ENCODE data around the gene AKAP11. TPM values are rescaled to one million over a fixed set of nuclear protein-coding genes. Genes with fewer than 3 reads are reported as not detected.

AKAP11 gene
- total RNA-seq, 2 experiments from 2014 or later = 18.0 to 18.4 TPM

GRCh38 chr13:42270857-42271215 lies 1.1 kb upstream of the AKAP11 start:
- peak overlapping the region; percentile 87 for H3K4me3 ChIP-seq (ENCODE audit: low read length)
- CTCF ChIA-PET = no interaction called here
- H3K4me3 Mint-ChIP-seq = peak overlapping the region; percentile 99

DNA sequence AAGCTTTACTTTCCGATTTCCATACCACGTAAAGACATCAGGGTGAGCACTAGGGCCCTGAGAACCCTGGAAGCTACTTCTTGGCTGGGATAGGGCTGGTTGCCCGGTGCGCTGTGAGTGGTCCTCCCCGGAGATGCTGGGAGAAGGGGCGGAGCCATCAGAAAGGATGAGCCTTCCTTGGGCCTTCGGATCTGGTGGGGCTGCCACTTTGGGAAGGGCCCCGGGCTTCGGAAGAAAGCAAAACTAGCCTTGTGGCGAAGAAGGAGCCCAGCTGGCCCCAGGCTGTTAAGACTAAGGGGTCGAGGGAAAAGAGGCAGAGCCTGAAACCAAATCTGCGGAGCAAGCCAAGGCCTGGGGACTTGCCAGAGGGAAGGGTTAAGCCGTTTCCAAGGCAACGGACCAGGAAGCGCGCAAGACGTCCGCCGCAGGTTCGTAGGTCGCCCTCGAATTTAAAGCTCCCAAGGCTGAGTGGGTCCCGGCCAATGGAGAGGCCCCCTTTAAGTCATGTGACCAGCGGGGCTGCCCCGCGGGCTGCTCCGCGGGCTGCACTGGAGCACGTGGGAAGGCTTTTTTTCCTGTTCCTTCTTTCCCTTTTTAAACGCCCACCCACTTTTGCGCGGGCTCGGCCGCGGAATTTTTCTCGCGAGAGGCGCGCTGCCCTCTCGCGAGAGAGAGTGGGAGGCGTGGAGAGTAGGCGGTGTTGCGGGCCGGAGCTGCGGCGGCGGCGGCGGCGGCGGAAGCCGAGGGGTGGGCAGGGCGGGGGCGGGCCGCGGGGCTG lies 426 bp upstream of the AKAP11 start:
- H3K27me3 ChIP-seq (ENCODE audit: control insufficient read depth in 1 of 2, insufficient read depth in 2 of 2, low read length in 2 of 2) = no peaks in the 10 kb centered on the region
- no peaks in the 10 kb centered on the region for H3K9me3 ChIP-seq (ENCODE audit: control insufficient read depth in 1 of 2, insufficient read depth in 1 of 2, low read length in 2 of 2)
- intact Hi-C loops (cut with DNase I, micrococcal nuclease) = loop anchor here (5.0 to 10.0 kb wide), 7 partner anchors 123 to 1257 kb away; partner anchors contain the start of genes ELF1 (in 1 of the 2), MTRF1 (in 1 of the 2), VWA8 (in 1 of the 2) and WBP4 (in 1 of the 2)
- TF ChIP-seq, protein P1, sequence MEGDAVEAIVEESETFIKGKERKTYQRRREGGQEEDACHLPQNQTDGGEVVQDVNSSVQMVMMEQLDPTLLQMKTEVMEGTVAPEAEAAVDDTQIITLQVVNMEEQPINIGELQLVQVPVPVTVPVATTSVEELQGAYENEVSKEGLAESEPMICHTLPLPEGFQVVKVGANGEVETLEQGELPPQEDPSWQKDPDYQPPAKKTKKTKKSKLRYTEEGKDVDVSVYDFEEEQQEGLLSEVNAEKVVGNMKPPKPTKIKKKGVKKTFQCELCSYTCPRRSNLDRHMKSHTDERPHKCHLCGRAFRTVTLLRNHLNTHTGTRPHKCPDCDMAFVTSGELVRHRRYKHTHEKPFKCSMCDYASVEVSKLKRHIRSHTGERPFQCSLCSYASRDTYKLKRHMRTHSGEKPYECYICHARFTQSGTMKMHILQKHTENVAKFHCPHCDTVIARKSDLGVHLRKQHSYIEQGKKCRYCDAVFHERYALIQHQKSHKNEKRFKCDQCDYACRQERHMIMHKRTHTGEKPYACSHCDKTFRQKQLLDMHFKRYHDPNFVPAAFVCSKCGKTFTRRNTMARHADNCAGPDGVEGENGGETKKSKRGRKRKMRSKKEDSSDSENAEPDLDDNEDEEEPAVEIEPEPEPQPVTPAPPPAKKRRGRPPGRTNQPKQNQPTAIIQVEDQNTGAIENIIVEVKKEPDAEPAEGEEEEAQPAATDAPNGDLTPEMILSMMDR (IDR thresholded peaks at IDR 0.05) = no peak
- peaks cover 53% of the 10 kb centered on the region for H3K4me1 Mint-ChIP-seq (ENCODE audit: low read depth)
- peaks cover 18% of the 10 kb centered on the region for H3K36me3 Mint-ChIP-seq (ENCODE audit: low read depth)
- H3K4me3 Mint-ChIP-seq = peak overlapping the region; percentile 99
- ATAC-seq (ENCODE audit: poor library complexity) (peak; percentile 84), DNase-seq (peak; percentile 82 to 99 (median 90))
- H3K27ac Mint-ChIP-seq = no peak overlapping the region
- peaks cover 39% of the 10 kb centered on the region for H3K4me1 ChIP-seq (ENCODE audit: insufficient read depth, low read length)
- H3K27me3 Mint-ChIP-seq = no peaks in the 10 kb centered on the region
- H3K9me3 Mint-ChIP-seq = no peaks in the 10 kb centered on the region
- peak overlapping the region; percentile 91 to 96 for H3K27ac ChIP-seq (ENCODE audit: low read depth in 1 of 2, low read length in 2 of 2)
- POLR2A ChIA-PET = interaction anchor here (0.7 to 2.6 kb wide), 21 partner anchors 9 to 1253 kb away, joined by 3 to 12 read pairs (median 4); partner anchors contain the start of genes DGKH, ELF1, EPSTI1 and WBP4
- CTCF ChIA-PET = no interaction called here
- no peaks in the 10 kb centered on the region for H3K36me3 ChIP-seq (ENCODE audit: insufficient read depth, low read length)
- peak overlapping the region; percentile 87 for H3K4me3 ChIP-seq (ENCODE audit: low read length)

More at GRCh38 chr13:42270857-42271215, 1.1 kb upstream of the AKAP11 start:
- no peaks in the 10 kb centered on the region for H3K9me3 Mint-ChIP-seq
- Histone ChIP-seq H3K36me3 (ENCODE audit: insufficient read depth, low read length) (no peaks in the 10 kb centered on the region), H3K4me1 (ENCODE audit: insufficient read depth, low read length) (peaks cover 34% of the 10 kb centered on the region), H3K27me3 (ENCODE audit: control insufficient read depth in 1 of 2, insufficient read depth in 2 of 2, low read length in 2 of 2) (no peaks in the 10 kb centered on the region), H3K27ac (ENCODE audit: low read depth in 1 of 2, low read length in 2 of 2) (peak overlapping the region; percentile 91 to 96), H3K9me3 (ENCODE audit: control insufficient read depth in 1 of 2, insufficient read depth in 1 of 2, low read length in 2 of 2) (no peaks in the 10 kb centered on the region)
- intact Hi-C loops (cut with DNase I, micrococcal nuclease) = loop anchor here (1.0 to 10.0 kb wide), 8 partner anchors 46 to 1256 kb away; partner anchors contain the start of genes ELF1 (in 1 of the 2), MTRF1 (in 1 of the 2), VWA8 (in 1 of the 2) and WBP4 (in 1 of the 2)
- no peaks in the 10 kb centered on the region for H3K27me3 Mint-ChIP-seq
- no peak overlapping the region for H3K27ac Mint-ChIP-seq
- H3K4me1 Mint-ChIP-seq (ENCODE audit: low read depth) = peaks cover 50% of the 10 kb centered on the region
- DNase-seq (no peak), ATAC-seq (ENCODE audit: poor library complexity) (no peak)
- POLR2A ChIA-PET = interaction anchor here (1.0 to 2.6 kb wide), 2 partner anchors 84 to 229 kb away, joined by 3 to 9 read pairs; no protein-coding TSS in a partner anchor
- H3K36me3 Mint-ChIP-seq (ENCODE audit: low read depth) = peaks cover 18% of the 10 kb centered on the region
- TF ChIP-seq, protein P1 (IDR thresholded peaks at IDR 0.05) = no peak

- ATAC-seq (ENCODE audit: poor library complexity) = no peak
- CTCF ChIA-PET = interaction anchor here (0.7 kb wide), 1 partner anchor 14 kb away, joined by 3 read pairs; no protein-coding TSS in a partner anchor
- POLR2A ChIA-PET = interaction anchor here (0.7 to 2.6 kb wide), 13 partner anchors 8 to 1211 kb away, joined by 3 to 12 read pairs (median 6); partner anchors contain the start of gene WBP4
Observed at GRCh38 chr13:42272804-42273175, 838 bp downstream of the AKAP11 start.

More at GRCh38 chr13:42272804-42273175, 838 bp downstream of the AKAP11 start:
- Histone ChIP-seq H3K36me3 (ENCODE audit: insufficient read depth, low read length) (no peaks in the 10 kb centered on the region), H3K27ac (ENCODE audit: low read depth in 1 of 2, low read length in 2 of 2) (peak overlapping the region; percentile 64 to 91), H3K9me3 (ENCODE audit: control insufficient read depth in 1 of 2, insufficient read depth in 1 of 2, low read length in 2 of 2) (no peaks in the 10 kb centered on the region), H3K4me1 (ENCODE audit: insufficient read depth, low read length) (peaks cover 40% of the 10 kb centered on the region), H3K27me3 (ENCODE audit: control insufficient read depth in 1 of 2, insufficient read depth in 2 of 2, low read length in 2 of 2) (no peaks in the 10 kb centered on the region), H3K4me3 (ENCODE audit: low read length) (peak overlapping the region; percentile 87)
- peaks cover 21% of the 10 kb centered on the region for H3K36me3 Mint-ChIP-seq (ENCODE audit: low read depth)
- peaks cover 53% of the 10 kb centered on the region for H3K4me1 Mint-ChIP-seq (ENCODE audit: low read depth)
- H3K27ac Mint-ChIP-seq = no peak overlapping the region
- H3K27me3 Mint-ChIP-seq = no peaks in the 10 kb centered on the region
- DNase-seq = peak in 3 of 14 experiments; percentile 24 to 31 (median 30)
- intact Hi-C loops (cut with DNase I, micrococcal nuclease) = loop anchor here (5.0 to 10.0 kb wide), 7 partner anchors 122 to 1258 kb away; partner anchors contain the start of genes ELF1 (in 1 of the 2), MTRF1 (in 1 of the 2), VWA8 (in 1 of the 2) and WBP4 (in 1 of the 2)
- TF ChIP-seq, protein P1 (IDR thresholded peaks at IDR 0.05) = no peak
- peak overlapping the region; percentile 97 for H3K4me3 Mint-ChIP-seq
- H3K9me3 Mint-ChIP-seq = no peaks in the 10 kb centered on the region

All from CD4-positive, alpha-beta T cell (primary cell).